ENCODE data around the gene DMBX1. TPM values are rescaled to one million over a fixed set of nuclear protein-coding genes. Genes with fewer than 3 reads are reported as not detected.

Gene DMBX1
- total RNA-seq, 1 experiment from 2014 or later, result 0.79 TPM

- no peak for DNase-seq
- H3K9me3 ChIP-seq (ENCODE audit: insufficient read depth, low read depth), result no peaks in the 10 kb centered on the region
- H3F3A ChIP-seq (ENCODE audit: insufficient read depth, low read depth), result peaks cover 31% of the 10 kb centered on the region
- H3K36me3 ChIP-seq (ENCODE audit: low read depth), result no peaks in the 10 kb centered on the region
- H3K4me1 ChIP-seq (replicated peaks; ENCODE audit: insufficient read depth), result peaks cover 58% of the 10 kb centered on the region
- H3K4me3 ChIP-seq, result peak overlapping the region; percentile 35; the same call in 1 of the 2 replicates
- ChIA-PET CTCF (interaction anchor here (0.6 to 1.2 kb wide), 2 partner anchors 74 to 810 kb away, joined by 3 to 5 read pairs; no protein-coding TSS in a partner anchor), POLR2A (ENCODE audit: unreplicated experiment) (interaction anchor here (0.6 kb wide), 3 partner anchors 101 to 1112 kb away, joined by 3 to 4 read pairs (median 4); partner anchors contain the start of gene STIL)
- intact Hi-C loops (cut with micrococcal nuclease; ENCODE audit: unreplicated experiment), result loop anchor here (2.0 kb wide), 1 partner anchor 28 kb away; the partner anchor contains the start of gene DMBX1
- no peak for TF ChIP-seq EZH2 (IDR thresholded peaks at IDR 0.05; ENCODE audit: low read depth)
- TF ChIP-seq CTCF (conservative IDR thresholded peaks at IDR 0.05), result no peak
- H3K79me2 ChIP-seq (ENCODE audit: low read depth), result no peaks in the 10 kb centered on the region
- H3K27me3 ChIP-seq (ENCODE audit: insufficient read depth, low read depth), result no peaks in the 10 kb centered on the region
- no peaks in the 10 kb centered on the region for H3K9me2 ChIP-seq (ENCODE audit: insufficient read depth)
- BruUV-seq (replicated peaks), result no TSS peak
- H3K27ac ChIP-seq, result peak overlapping the region; percentile 34; the same call in 1 of the 2 replicates
- peak overlapping the region; percentile 78 for H3K4me2 ChIP-seq
- no peaks in the 10 kb centered on the region for H4K20me1 ChIP-seq (ENCODE audit: insufficient read depth)
- no peak overlapping the region for H2AFZ ChIP-seq
These were observed 26.7 kb downstream of the DMBX1 start for GRCh38 chr1:46516200-46516950.

GRCh38 chr1:46517010-46517600 lies 27.5 kb downstream of the DMBX1 start:
- CTCF ChIA-PET, result interaction anchor here (0.6 to 1.2 kb wide), 4 partner anchors 10 to 809 kb away, joined by 3 to 5 read pairs (median 4); no protein-coding TSS in a partner anchor
- Histone ChIP-seq H3K4me1 (replicated peaks; ENCODE audit: insufficient read depth) (peaks cover 65% of the 10 kb centered on the region), H3K27ac (peak overlapping the region; percentile 55), H2AFZ (no peak overlapping the region), H3K9me3 (ENCODE audit: insufficient read depth, low read depth) (no peaks in the 10 kb centered on the region), H3K36me3 (ENCODE audit: low read depth) (no peaks in the 10 kb centered on the region), H3K4me2 (peak overlapping the region; percentile 78), H3K79me2 (ENCODE audit: low read depth) (no peaks in the 10 kb centered on the region), H3K27me3 (ENCODE audit: insufficient read depth, low read depth) (no peaks in the 10 kb centered on the region), H4K20me1 (ENCODE audit: insufficient read depth) (no peaks in the 10 kb centered on the region), H3K4me3 (peak overlapping the region; percentile 35; the same call in 1 of the 2 replicates), H3K9me2 (ENCODE audit: insufficient read depth) (no peaks in the 10 kb centered on the region), H3F3A (ENCODE audit: insufficient read depth, low read depth) (peaks cover 39% of the 10 kb centered on the region)
- DNase-seq, result peak; percentile 97 to 99
- no TSS peak for BruUV-seq (replicated peaks)
- intact Hi-C loops (cut with micrococcal nuclease; ENCODE audit: unreplicated experiment), result loop anchor here (2.0 kb wide), 1 partner anchor 28 kb away; the partner anchor contains the start of gene DMBX1
- POLR2A ChIA-PET (ENCODE audit: unreplicated experiment), result interaction anchor here (0.6 kb wide), 5 partner anchors 32 to 1113 kb away, joined by 3 to 4 read pairs (median 4); partner anchors contain the start of gene STIL
- TF ChIP-seq CTCF (conservative IDR thresholded peaks at IDR 0.05) (peak; percentile 38; the same call in 1 of the 2 replicates), EZH2 (IDR thresholded peaks at IDR 0.05; ENCODE audit: low read depth) (no peak)

GRCh38 chr1:46517932-46518498 lies 28.4 kb downstream of the DMBX1 start:
- TF ChIP-seq EZH2 (IDR thresholded peaks at IDR 0.05; ENCODE audit: low read depth), result no peak
- TF ChIP-seq CTCF (conservative IDR thresholded peaks at IDR 0.05), result no peak
- no peaks in the 10 kb centered on the region for H3K9me3 ChIP-seq (ENCODE audit: insufficient read depth, low read depth)

More at GRCh38 chr1:46517932-46518498, 28.4 kb downstream of the DMBX1 start:
- no peaks in the 10 kb centered on the region for H3K9me2 ChIP-seq (ENCODE audit: insufficient read depth)
- no peaks in the 10 kb centered on the region for H3K79me2 ChIP-seq (ENCODE audit: low read depth)
- no peaks in the 10 kb centered on the region for H3K36me3 ChIP-seq (ENCODE audit: low read depth)
- peak overlapping the region; percentile 65 for H3K4me2 ChIP-seq
- no peaks in the 10 kb centered on the region for H3K27me3 ChIP-seq (ENCODE audit: insufficient read depth, low read depth)
- H3K4me1 ChIP-seq (replicated peaks; ENCODE audit: insufficient read depth), result peaks cover 74% of the 10 kb centered on the region
- H2AFZ ChIP-seq, result no peak overlapping the region
- intact Hi-C loops (cut with micrococcal nuclease; ENCODE audit: unreplicated experiment), result loop anchor here (2.0 kb wide), 1 partner anchor 29 kb away; the partner anchor contains the start of gene DMBX1
- BruUV-seq (replicated peaks), result no TSS peak
- ChIA-PET POLR2A (ENCODE audit: unreplicated experiment) (interaction anchor here (0.7 kb wide), 3 partner anchors 240 to 1009 kb away, joined by 3 to 9 read pairs (median 8); partner anchors contain the start of gene CMPK1), CTCF (interaction anchor here (0.9 to 1.2 kb wide), 2 partner anchors 9 to 110 kb away, joined by 3 to 5 read pairs; no protein-coding TSS in a partner anchor)
- H3K4me3 ChIP-seq, result no peak overlapping the region
- H3F3A ChIP-seq (ENCODE audit: insufficient read depth, low read depth), result peaks cover 48% of the 10 kb centered on the region
- H3K27ac ChIP-seq, result peak overlapping the region; percentile 55; the same call in 1 of the 2 replicates
- no peaks in the 10 kb centered on the region for H4K20me1 ChIP-seq (ENCODE audit: insufficient read depth)
- peak in 1 of 2 experiments; percentile 35 for DNase-seq
